ENCODE measurements around the gene KBTBD8.

DNA sequence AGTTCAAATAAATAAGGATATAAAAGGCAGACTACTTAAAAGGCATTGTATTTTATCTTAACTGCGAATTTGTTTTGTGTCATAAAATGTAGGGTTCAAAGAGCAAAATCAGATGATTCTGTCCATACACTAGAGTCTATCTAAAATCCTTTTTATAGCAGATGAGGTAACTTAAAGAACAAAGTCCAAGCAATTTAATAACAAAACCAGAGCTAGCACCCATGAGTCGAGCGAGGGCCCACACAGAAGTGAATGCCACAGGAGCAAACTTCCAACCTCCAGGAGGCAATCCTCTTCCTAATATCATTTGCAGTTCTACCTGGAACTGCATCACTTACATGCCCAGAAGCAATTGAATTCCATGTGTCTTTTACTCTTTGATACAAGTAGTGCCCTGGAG lies 35.4 kb upstream of the KBTBD8 start:
- no peak for TF ChIP-seq POLR2A (IDR thresholded peaks at IDR 0.05)
- TF ChIP-seq, protein P1, sequence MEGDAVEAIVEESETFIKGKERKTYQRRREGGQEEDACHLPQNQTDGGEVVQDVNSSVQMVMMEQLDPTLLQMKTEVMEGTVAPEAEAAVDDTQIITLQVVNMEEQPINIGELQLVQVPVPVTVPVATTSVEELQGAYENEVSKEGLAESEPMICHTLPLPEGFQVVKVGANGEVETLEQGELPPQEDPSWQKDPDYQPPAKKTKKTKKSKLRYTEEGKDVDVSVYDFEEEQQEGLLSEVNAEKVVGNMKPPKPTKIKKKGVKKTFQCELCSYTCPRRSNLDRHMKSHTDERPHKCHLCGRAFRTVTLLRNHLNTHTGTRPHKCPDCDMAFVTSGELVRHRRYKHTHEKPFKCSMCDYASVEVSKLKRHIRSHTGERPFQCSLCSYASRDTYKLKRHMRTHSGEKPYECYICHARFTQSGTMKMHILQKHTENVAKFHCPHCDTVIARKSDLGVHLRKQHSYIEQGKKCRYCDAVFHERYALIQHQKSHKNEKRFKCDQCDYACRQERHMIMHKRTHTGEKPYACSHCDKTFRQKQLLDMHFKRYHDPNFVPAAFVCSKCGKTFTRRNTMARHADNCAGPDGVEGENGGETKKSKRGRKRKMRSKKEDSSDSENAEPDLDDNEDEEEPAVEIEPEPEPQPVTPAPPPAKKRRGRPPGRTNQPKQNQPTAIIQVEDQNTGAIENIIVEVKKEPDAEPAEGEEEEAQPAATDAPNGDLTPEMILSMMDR (IDR thresholded peaks at IDR 0.05) = no peak
